Endothelial cell of umbilical vein (primary cell): ENCODE results near the gene NRG3.

Source experiments
- EZH2 ChIP-seq: IDR thresholded peaks from 2 replicates; pipeline ENCODE4 v1.6.1; 2012; ENCODE audit warnings: borderline replicate concordance, low read depth, mild to moderate bottlenecking, moderate library complexity, low read length, inconsistent platforms; ENCODE audit not compliant: severe bottlenecking
- FOS ChIP-seq: IDR thresholded peaks from 2 replicates; pipeline ENCODE4 v1.6.1; 2011; ENCODE audit warnings: mild to moderate bottlenecking, low read length, moderate library complexity, borderline replicate concordance; ENCODE audit not compliant: insufficient read depth
- JUN ChIP-seq: IDR thresholded peaks from 2 replicates; pipeline ENCODE4 v1.6.1; 2011; ENCODE audit warnings: borderline replicate concordance, low read depth; ENCODE audit not compliant: insufficient read length, insufficient read depth
- POLR2A ChIP-seq: IDR thresholded peaks from 2 replicates; pipeline ENCODE4 v1.6.1; 2012; ENCODE audit warnings: low read depth, mild to moderate bottlenecking, control low read depth, low read length
- POLR2AphosphoS5 ChIP-seq: IDR thresholded peaks from 2 replicates; pipeline ENCODE4 v1.6.1; 2012; ENCODE audit warnings: low read depth, mild to moderate bottlenecking, control low read depth, low read length, moderate library complexity; ENCODE audit not compliant: insufficient read depth
- TF ChIP-seq, protein P1 (sequence below), 2 donors: IDR thresholded peaks; 1 replicate in 1 of 2; 2 replicates in 1 of 2; pipeline ENCODE4 v1.5.1; 2011; ENCODE audit warnings: low read length in 2 of 2, mild to moderate bottlenecking in 2 of 2, moderate library complexity in 2 of 2, control low read depth in 1 of 2, inconsistent platforms in 1 of 2, low read depth in 1 of 2; ENCODE audit not compliant: insufficient read depth in 1 of 2; ENCODE audit errors: extremely low read depth in 1 of 2
- TF ChIP-seq, protein P2 (sequence below): IDR thresholded peaks from 2 replicates; pipeline ENCODE4 v1.6.1; 2011; ENCODE audit not compliant: insufficient read depth, insufficient read length

DNA sequence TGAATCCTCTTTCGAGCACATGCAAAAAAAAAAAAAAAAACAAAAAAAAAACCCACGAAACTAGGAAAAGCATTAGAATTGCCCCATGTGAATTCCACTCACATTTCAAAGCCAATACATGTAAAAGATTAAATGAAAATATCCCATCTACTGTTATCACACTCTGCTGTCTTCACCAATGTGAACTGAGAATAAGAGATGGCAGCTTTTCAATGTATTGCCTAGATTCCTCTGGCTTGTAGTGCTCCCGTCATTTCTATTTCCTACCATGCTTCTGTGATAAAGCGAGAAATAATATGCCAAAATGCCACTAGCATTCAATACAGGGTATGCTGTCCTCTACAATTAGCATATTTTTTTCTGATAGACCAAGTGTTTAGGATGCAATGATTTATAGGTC lies 517.0 kb downstream of the NRG3 start:
- TF ChIP-seq, protein P1, sequence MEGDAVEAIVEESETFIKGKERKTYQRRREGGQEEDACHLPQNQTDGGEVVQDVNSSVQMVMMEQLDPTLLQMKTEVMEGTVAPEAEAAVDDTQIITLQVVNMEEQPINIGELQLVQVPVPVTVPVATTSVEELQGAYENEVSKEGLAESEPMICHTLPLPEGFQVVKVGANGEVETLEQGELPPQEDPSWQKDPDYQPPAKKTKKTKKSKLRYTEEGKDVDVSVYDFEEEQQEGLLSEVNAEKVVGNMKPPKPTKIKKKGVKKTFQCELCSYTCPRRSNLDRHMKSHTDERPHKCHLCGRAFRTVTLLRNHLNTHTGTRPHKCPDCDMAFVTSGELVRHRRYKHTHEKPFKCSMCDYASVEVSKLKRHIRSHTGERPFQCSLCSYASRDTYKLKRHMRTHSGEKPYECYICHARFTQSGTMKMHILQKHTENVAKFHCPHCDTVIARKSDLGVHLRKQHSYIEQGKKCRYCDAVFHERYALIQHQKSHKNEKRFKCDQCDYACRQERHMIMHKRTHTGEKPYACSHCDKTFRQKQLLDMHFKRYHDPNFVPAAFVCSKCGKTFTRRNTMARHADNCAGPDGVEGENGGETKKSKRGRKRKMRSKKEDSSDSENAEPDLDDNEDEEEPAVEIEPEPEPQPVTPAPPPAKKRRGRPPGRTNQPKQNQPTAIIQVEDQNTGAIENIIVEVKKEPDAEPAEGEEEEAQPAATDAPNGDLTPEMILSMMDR (IDR thresholded peaks at IDR 0.05; ENCODE audit: extremely low read depth in 1 of 2, insufficient read depth in 1 of 2, low read depth in 1 of 2, low read length in 2 of 2), result no peak
- TF ChIP-seq POLR2AphosphoS5 (no peak), FOS (no peak), EZH2 (no peak), POLR2A (no peak), JUN (no peak)
- TF ChIP-seq, protein P2, sequence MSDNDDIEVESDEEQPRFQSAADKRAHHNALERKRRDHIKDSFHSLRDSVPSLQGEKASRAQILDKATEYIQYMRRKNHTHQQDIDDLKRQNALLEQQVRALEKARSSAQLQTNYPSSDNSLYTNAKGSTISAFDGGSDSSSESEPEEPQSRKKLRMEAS, result no peak
